Thyroid gland (tissue), 4 donors: Measurements from ENCODE around the gene MRPL42.

ENCODE experiments used
- POLR2A ChIP-seq, 2 donors: fragments of 450-650 bp; IDR thresholded peaks; one replicate each; pipeline ENCODE4 v1.6.1; 2017; ENCODE audit warnings: antibody characterized with exemption in 2 of 2, mild to moderate bottlenecking in 2 of 2, moderate library complexity in 1 of 2
- TF ChIP-seq, protein P1 (sequence below), 6 experiments: fragments of 200-600 bp in 3 of 6; fragments of 450-650 bp in 3 of 6; sonication (generic) in 3 of 6; IDR thresholded peaks; one replicate each; pipeline ENCODE4 v1.5.1; 2016 to 2019; ENCODE audit warnings: antibody characterized with exemption in 6 of 6, mild to moderate bottlenecking in 2 of 6, inconsistent platforms in 1 of 6, moderate library complexity in 1 of 6

DNA sequence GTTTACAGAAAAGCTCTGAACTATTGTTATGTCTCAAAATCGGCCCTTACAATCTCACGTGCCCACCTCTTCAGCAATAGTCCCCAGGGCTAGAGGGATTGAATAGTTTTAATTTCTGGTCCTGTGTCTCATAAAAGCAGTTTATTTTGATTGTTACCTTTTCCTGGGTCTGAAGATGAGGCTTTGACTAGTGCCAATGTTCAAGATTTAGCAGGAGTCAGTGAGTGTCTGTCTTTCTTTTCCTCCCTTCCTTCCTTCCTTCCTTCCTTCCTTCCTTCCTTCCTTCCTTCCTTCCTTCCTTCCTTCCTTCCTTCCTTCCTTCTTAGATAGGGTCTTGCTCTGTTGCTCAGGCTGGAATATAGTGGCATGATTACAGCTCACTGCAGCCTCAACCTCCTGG, 80.5 kb downstream of the MRPL42 start:
- no peak for TF ChIP-seq POLR2A (IDR thresholded peaks at IDR 0.05)
- TF ChIP-seq, protein P1, sequence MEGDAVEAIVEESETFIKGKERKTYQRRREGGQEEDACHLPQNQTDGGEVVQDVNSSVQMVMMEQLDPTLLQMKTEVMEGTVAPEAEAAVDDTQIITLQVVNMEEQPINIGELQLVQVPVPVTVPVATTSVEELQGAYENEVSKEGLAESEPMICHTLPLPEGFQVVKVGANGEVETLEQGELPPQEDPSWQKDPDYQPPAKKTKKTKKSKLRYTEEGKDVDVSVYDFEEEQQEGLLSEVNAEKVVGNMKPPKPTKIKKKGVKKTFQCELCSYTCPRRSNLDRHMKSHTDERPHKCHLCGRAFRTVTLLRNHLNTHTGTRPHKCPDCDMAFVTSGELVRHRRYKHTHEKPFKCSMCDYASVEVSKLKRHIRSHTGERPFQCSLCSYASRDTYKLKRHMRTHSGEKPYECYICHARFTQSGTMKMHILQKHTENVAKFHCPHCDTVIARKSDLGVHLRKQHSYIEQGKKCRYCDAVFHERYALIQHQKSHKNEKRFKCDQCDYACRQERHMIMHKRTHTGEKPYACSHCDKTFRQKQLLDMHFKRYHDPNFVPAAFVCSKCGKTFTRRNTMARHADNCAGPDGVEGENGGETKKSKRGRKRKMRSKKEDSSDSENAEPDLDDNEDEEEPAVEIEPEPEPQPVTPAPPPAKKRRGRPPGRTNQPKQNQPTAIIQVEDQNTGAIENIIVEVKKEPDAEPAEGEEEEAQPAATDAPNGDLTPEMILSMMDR (IDR thresholded peaks at IDR 0.05) = no peak
